Measurements from ENCODE around the gene DPEP1. TPM values are rescaled to one million over a fixed set of nuclear protein-coding genes. Genes with fewer than 3 reads are reported as not detected.

DPEP1 gene
- total and polyA plus RNA-seq, 2 donors (not counting 1 experiment from before 2014, with no cell fraction given), result not detected

DNA sequence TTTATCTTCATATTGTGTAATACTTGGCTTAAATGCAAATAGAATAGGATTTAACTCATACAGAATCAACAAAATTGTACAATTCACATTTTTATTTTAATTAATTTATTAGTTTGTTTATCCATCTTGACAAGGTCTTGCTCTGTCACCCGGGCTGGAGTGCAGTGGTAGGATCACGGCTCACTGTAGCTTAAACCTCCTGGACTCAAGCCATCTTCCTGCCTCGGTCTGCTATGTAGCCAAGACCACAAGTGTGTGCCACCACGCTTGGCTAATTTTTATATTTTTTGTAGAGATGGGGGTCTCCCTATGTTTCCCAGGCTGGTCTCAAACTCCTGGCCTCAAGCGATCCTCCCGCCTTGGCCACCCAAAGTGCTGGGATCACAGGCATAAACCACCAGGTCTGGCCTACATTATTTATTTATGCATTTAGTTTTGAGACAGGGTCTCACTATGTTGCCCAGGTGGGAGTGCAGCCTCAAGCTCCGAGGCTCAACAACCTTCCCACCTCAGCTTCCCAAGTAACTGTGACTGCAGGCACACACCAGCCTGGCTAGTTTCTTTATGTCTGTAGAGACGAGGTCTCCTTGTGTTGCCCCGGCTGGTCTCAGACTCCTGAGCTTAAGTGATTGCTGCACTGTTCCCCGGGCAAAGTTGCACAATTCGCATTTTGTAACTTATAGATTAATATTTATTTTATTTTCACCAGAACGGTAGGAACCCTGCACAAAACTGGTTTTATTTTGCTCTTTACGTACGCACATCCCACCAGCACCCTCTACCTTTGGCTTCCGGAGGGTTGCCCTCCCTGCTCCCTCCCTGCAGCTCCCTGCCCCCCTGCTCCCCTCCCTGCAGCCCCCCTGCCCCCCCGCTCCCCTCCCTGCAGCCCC, 4.9 kb downstream of the DPEP1 start:
- peaks cover 4% of the 10 kb centered on the region for H3K27me3 Mint-ChIP-seq

DNA sequence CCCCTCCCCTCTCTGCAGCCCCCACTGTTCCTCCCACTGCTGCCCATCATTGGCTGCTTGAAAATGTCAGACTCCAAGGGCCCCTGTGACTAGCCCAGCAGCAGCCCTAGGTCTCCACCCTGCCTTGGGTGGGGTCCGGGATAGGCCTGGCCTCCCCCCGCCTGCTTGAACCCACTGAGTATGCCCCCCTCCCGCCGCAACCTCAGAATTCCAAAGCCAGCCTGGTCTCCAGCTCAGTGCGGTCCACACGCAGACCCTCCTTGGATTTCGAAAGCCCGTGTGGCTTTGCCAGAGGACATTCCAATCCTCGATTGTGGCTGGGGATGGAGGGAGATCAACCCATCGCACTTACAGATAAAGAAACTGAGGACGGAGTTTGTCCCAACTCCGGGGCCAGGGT, 6.4 kb downstream of the DPEP1 start:
- Histone ChIP-seq H3K9me3 (ENCODE audit: control extremely low read depth in 1 of 3, control insufficient read depth in 2 of 3, insufficient read depth in 1 of 3, low read length in 2 of 3) (peaks cover 0 to 12% (median 0%) of the 10 kb centered on the region in 3 donors), H3K9ac (ENCODE audit: low read length) (no peak overlapping the region), H2AFZ (ENCODE audit: insufficient read depth, low read depth, low read length, poor library complexity, severe bottlenecking) (no peak overlapping the region), H3K4me1 (ENCODE audit: control insufficient read depth in 2 of 2, insufficient read depth in 2 of 2, low read length in 2 of 2) (peaks cover 0 to 8% of the 10 kb centered on the region in 2 donors), H3K27me3 (replicated peaks in 1 of 4; ENCODE audit: control extremely low read depth in 1 of 4, control insufficient read depth in 3 of 4, insufficient read depth in 4 of 4, low read length in 3 of 4) (no peaks in the 10 kb centered on the region), H3K4me3 (ENCODE audit: control extremely low read depth in 1 of 5, extremely low read depth in 1 of 5, insufficient read depth in 1 of 5, low read depth in 2 of 5, low read length in 4 of 5) (no peak overlapping the region), H3K27ac (ENCODE audit: low read length in 2 of 2) (no peak overlapping the region), H3K36me3 (replicated peaks in 1 of 2; ENCODE audit: control extremely low read depth in 1 of 2, control insufficient read depth in 1 of 2, extremely low read depth in 1 of 2, insufficient read depth in 2 of 2, low read length in 1 of 2) (no peaks in the 10 kb centered on the region), H4K20me1 (ENCODE audit: control insufficient read depth, insufficient read depth, low read length, poor library complexity, severe bottlenecking) (no peaks in the 10 kb centered on the region), H3K79me2 (ENCODE audit: control insufficient read depth, insufficient read depth, low read length) (no peaks in the 10 kb centered on the region), H3K4me2 (replicated peaks; ENCODE audit: low read depth, low read length, poor library complexity, severe bottlenecking) (no peak overlapping the region)
- H3K4me3 Mint-ChIP-seq, result no peak overlapping the region
- H3K4me1 Mint-ChIP-seq, result peaks cover 9% of the 10 kb centered on the region
- POLR2A ChIA-PET, result no interaction called here
- no peak for ATAC-seq (ENCODE audit: low read depth)
- CTCF ChIA-PET, result no interaction called here
- DNase-seq, result no peak
- intact Hi-C loops (cut with micrococcal nuclease), result no loop called here
- peaks cover 6% of the 10 kb centered on the region for H3K27me3 Mint-ChIP-seq
- WGBS (ENCODE audit: insufficient coverage), result 93% methylated on average over 12 of the region's 12 CpGs
- no peak overlapping the region for H3K27ac Mint-ChIP-seq
- TF ChIP-seq, protein P1, sequence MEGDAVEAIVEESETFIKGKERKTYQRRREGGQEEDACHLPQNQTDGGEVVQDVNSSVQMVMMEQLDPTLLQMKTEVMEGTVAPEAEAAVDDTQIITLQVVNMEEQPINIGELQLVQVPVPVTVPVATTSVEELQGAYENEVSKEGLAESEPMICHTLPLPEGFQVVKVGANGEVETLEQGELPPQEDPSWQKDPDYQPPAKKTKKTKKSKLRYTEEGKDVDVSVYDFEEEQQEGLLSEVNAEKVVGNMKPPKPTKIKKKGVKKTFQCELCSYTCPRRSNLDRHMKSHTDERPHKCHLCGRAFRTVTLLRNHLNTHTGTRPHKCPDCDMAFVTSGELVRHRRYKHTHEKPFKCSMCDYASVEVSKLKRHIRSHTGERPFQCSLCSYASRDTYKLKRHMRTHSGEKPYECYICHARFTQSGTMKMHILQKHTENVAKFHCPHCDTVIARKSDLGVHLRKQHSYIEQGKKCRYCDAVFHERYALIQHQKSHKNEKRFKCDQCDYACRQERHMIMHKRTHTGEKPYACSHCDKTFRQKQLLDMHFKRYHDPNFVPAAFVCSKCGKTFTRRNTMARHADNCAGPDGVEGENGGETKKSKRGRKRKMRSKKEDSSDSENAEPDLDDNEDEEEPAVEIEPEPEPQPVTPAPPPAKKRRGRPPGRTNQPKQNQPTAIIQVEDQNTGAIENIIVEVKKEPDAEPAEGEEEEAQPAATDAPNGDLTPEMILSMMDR (IDR thresholded peaks at IDR 0.05), result no peak
- no peak for TF ChIP-seq EZH2 (IDR thresholded peaks at IDR 0.05; ENCODE audit: borderline replicate concordance, insufficient read depth, low read depth, low read length, poor library complexity, severe bottlenecking)
- no peaks in the 10 kb centered on the region for H3K9me3 Mint-ChIP-seq (ENCODE audit: insufficient read depth)

More for the DNA sequence above, 4.9 kb downstream of the DPEP1 start:
- Mint-ChIP-seq H3K4me3 (no peak overlapping the region), H3K4me1 (peaks cover 9% of the 10 kb centered on the region), H3K9me3 (ENCODE audit: insufficient read depth) (no peaks in the 10 kb centered on the region), H3K27ac (no peak overlapping the region)
- Histone ChIP-seq H3K36me3 (replicated peaks in 1 of 2; ENCODE audit: control extremely low read depth in 1 of 2, control insufficient read depth in 1 of 2, extremely low read depth in 1 of 2, insufficient read depth in 2 of 2, low read length in 1 of 2) (no peaks in the 10 kb centered on the region), H3K4me3 (ENCODE audit: control extremely low read depth in 1 of 5, extremely low read depth in 1 of 5, insufficient read depth in 1 of 5, low read depth in 2 of 5, low read length in 4 of 5) (no peak overlapping the region), H3K9ac (ENCODE audit: low read length) (no peak overlapping the region), H2AFZ (ENCODE audit: insufficient read depth, low read depth, low read length, poor library complexity, severe bottlenecking) (no peak overlapping the region), H3K4me2 (replicated peaks; ENCODE audit: low read depth, low read length, poor library complexity, severe bottlenecking) (no peak overlapping the region), H3K27ac (ENCODE audit: low read length in 2 of 2) (no peak overlapping the region), H3K9me3 (ENCODE audit: control extremely low read depth in 1 of 3, control insufficient read depth in 2 of 3, insufficient read depth in 1 of 3, low read length in 2 of 3) (peaks cover 0 to 12% (median 0%) of the 10 kb centered on the region in 3 donors), H3K27me3 (replicated peaks in 1 of 4; ENCODE audit: control extremely low read depth in 1 of 4, control insufficient read depth in 3 of 4, insufficient read depth in 4 of 4, low read length in 3 of 4) (peaks cover 0 to 3% (median 0%) of the 10 kb centered on the region in 4 experiments), H3K79me2 (ENCODE audit: control insufficient read depth, insufficient read depth, low read length) (no peaks in the 10 kb centered on the region), H3K4me1 (ENCODE audit: control insufficient read depth in 2 of 2, insufficient read depth in 2 of 2, low read length in 2 of 2) (peaks cover 0 to 8% of the 10 kb centered on the region in 2 donors), H4K20me1 (ENCODE audit: control insufficient read depth, insufficient read depth, low read length, poor library complexity, severe bottlenecking) (no peaks in the 10 kb centered on the region)
- no peak for DNase-seq
- WGBS (ENCODE audit: insufficient coverage), result 86% methylated on average over 5 of the region's 16 CpGs
- intact Hi-C loops (cut with micrococcal nuclease), result no loop called here
- CTCF ChIA-PET, result no interaction called here
- ATAC-seq (ENCODE audit: low read depth), result no peak
- POLR2A ChIA-PET, result no interaction called here
- no peak for TF ChIP-seq EZH2 (IDR thresholded peaks at IDR 0.05; ENCODE audit: borderline replicate concordance, insufficient read depth, low read depth, low read length, poor library complexity, severe bottlenecking)
- TF ChIP-seq, protein P1 (IDR thresholded peaks at IDR 0.05), result no peak
